K562 (cell line): ENCODE measurements around the gene RREB1. TPM values are rescaled to one million over a fixed set of nuclear protein-coding genes. Genes with fewer than 3 reads are reported as not detected.
A peak's percentile ranks its signal among the peaks of the same experiment; 100 is the strongest.

Source experiments
- CC2D1A ChIP-seq: fragments of 450-650 bp; IDR thresholded peaks from 2 replicates; pipeline ENCODE4 v1.6.1; 2017; ENCODE audit warnings: mild to moderate bottlenecking
- CXXC5 ChIP-seq: fragments of 250-450 bp; sonication (Bioruptor Pico); IDR thresholded peaks from 2 replicates; pipeline ENCODE4 v1.8.0; 2022; ENCODE audit warnings: inconsistent platforms, mild to moderate bottlenecking, moderate library complexity
- ELF1 ChIP-seq: fragments of 200-800 bp; sonication (Bioruptor generic); IDR thresholded peaks from 2 replicates; pipeline ENCODE4 v1.6.1; 2016; ENCODE audit warnings: missing genetic modification characterization, missing compliant biosample characterization
- ELF4 ChIP-seq: fragments of 450-650 bp; formaldehyde crosslinking; IDR thresholded peaks from 2 replicates; pipeline ENCODE4 v1.4.0; 2022; ENCODE audit warnings: missing genetic modification characterization
- MEF2D ChIP-seq: conservative IDR thresholded peaks from 2 replicates; pipeline ENCODE4 v1.6.1; 2016; ENCODE audit warnings: low read depth, missing genetic modification characterization, missing compliant biosample characterization
- MYNN ChIP-seq, 2 experiments: sonication (generic); formaldehyde crosslinking in 1 of 2; IDR thresholded peaks; 2 replicates each; pipeline versions ENCODE4 v1.5.0 to v1.6.1; 2016 to 2020; ENCODE audit warnings: antibody characterized with exemption in 1 of 2, missing genetic modification reagents in 1 of 2
- PHF20 ChIP-seq: fragments of 450-650 bp; IDR thresholded peaks from 2 replicates; pipeline ENCODE4 v1.6.1; 2018; ENCODE audit not compliant: partially characterized antibody
- POLR2B ChIP-seq: fragments of 450-650 bp; IDR thresholded peaks from 2 replicates; pipeline ENCODE4 v1.6.1; 2018; ENCODE audit warnings: low read depth; ENCODE audit not compliant: partially characterized antibody
- RFX5 ChIP-seq: IDR thresholded peaks from 2 replicates; pipeline ENCODE4 v1.6.1; 2011; ENCODE audit warnings: low read depth, mild to moderate bottlenecking, improper control_type of control experiment, low read length
- SMARCC2 ChIP-seq: fragments of 450-650 bp; IDR thresholded peaks from 2 replicates; pipeline ENCODE4 v1.6.1; 2017; ENCODE audit warnings: antibody characterized with exemption, moderate library complexity, mild to moderate bottlenecking, low read depth
- XRCC5 ChIP-seq: fragments of 200-400 bp; formaldehyde crosslinking; IDR thresholded peaks from 2 replicates; pipeline ENCODE4 v1.6.1; 2017; ENCODE audit warnings: low read depth, mild to moderate bottlenecking, low read length
- ZFX ChIP-seq: sonication (generic); formaldehyde crosslinking; IDR thresholded peaks from 2 replicates; pipeline ENCODE4 v1.8.0; 2022; ENCODE audit warnings: mild to moderate bottlenecking, missing genetic modification reagents, moderate library complexity
- ZKSCAN8 ChIP-seq: fragments of 200-800 bp; sonication (Bioruptor generic); IDR thresholded peaks from 2 replicates; pipeline ENCODE4 v1.6.1; 2016; ENCODE audit warnings: missing genetic modification characterization, missing compliant biosample characterization
- polyA plus RNA-seq, 8 experiments: library from polyadenylated mRNA; depleted of rRNA in 4 of 8; stranded (reverse) in 5 of 8; unstranded in 3 of 8; fragments of >200 nt; fragmentation: Nextera tagmentation in 2 of 8; fragmentation: Illumina TruSeq in 1 of 8; extraction: Ambion mirVana in 2 of 8; extraction: Trizol in 1 of 8; gene quantifications; 2 replicates each; pipeline versions ENCODE4 v1.2.1 to v1.2.3, GENCODE V29; 2011 to 2014; ENCODE audit warnings: inconsistent platforms in 1 of 8, missing spikeins in 1 of 8
- total RNA-seq, 7 experiments: library from RNA; depleted of rRNA in 6 of 7; stranded (reverse); fragments of >200 nt in 6 of 7; fragmentation: Illumina TruSeq in 2 of 7; extraction: Trizol in 2 of 7; gene quantifications; 2 replicates each; pipeline versions ENCODE4 v1.2.1 to v1.2.3, GENCODE V29; 2011 to 2021; ENCODE audit warnings: low replicate concordance in 1 of 7
- TF ChIP-seq, protein P1 (sequence below): sonication (generic); formaldehyde crosslinking; IDR thresholded peaks from 2 replicates; pipeline ENCODE4 v1.8.1; 2022; ENCODE audit warnings: missing genetic modification reagents
- TF ChIP-seq, protein P2 (sequence below): fragments of 450-650 bp; conservative IDR thresholded peaks from 2 replicates; pipeline ENCODE4 v1.6.1; 2016; ENCODE audit warnings: missing genetic modification characterization, low read depth, mild to moderate bottlenecking, missing compliant biosample characterization, moderate library complexity
- TF ChIP-seq, protein P3 (sequence below): fragments of 450-650 bp; IDR thresholded peaks from 2 replicates; pipeline ENCODE4 v1.6.1; 2014; ENCODE audit warnings: low read depth, mild to moderate bottlenecking, moderate library complexity, borderline replicate concordance
- TF ChIP-seq, protein P4 (sequence below), 2 experiments: fragments of 450-650 bp; IDR thresholded peaks; 2 replicates each; pipeline ENCODE4 v1.6.1; 2018; ENCODE audit warnings: mild to moderate bottlenecking in 2 of 2, low read depth in 1 of 2; ENCODE audit not compliant: partially characterized antibody in 2 of 2
- TF ChIP-seq, protein P5 (sequence below): conservative IDR thresholded peaks from 2 replicates; pipeline ENCODE4 v1.6.1; 2011; ENCODE audit warnings: low read depth, mild to moderate bottlenecking, low read length; ENCODE audit not compliant: control insufficient read depth

The RREB1 gene
- total and polyA plus RNA-seq, 9 of the 15 experiments (the other 6 are each of a cell fraction or from before 2014, with no cell fraction given) = 3.3 to 64.2 (median 19.3) TPM

DNA sequence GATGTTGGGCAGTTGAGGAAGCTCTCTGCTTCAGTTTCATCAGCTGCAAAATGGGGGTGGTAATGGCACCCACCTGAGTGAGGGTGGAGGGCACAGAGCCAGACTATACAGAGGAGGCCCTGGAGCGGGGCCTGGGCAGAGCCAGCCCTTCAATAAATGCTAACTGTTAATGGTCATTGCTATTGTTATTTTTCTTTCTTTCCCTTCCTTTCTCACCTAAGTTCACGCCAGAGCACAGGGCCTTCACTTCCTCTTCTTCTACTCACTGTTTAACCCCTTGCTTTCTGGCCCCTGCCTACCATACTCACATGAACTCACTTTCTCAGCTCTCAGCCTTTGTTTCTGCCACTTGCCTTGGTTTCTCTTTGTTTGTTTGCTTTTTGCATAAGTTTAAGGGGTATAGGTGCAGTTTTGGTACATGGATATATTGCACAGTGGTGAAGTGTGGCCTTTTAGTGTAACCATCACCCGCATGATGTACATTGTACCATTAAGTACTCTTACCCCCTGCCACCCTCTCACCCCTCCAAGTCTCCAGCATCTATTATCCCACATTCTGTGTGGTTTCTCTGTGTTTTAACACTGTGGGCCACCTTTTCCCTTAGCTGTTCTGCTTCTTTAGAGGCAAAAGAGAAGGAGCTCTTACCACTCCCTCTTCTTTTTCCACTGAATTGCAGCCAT, 7.5 kb upstream of the RREB1 start (continued):
- TF ChIP-seq, protein P1, sequence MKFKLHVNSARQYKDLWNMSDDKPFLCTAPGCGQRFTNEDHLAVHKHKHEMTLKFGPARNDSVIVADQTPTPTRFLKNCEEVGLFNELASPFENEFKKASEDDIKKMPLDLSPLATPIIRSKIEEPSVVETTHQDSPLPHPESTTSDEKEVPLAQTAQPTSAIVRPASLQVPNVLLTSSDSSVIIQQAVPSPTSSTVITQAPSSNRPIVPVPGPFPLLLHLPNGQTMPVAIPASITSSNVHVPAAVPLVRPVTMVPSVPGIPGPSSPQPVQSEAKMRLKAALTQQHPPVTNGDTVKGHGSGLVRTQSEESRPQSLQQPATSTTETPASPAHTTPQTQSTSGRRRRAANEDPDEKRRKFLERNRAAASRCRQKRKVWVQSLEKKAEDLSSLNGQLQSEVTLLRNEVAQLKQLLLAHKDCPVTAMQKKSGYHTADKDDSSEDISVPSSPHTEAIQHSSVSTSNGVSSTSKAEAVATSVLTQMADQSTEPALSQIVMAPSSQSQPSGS = no peak
- TF ChIP-seq RFX5 (no peak), ZKSCAN8 (CRISPR knock-in tag) (no peak), ZFX (CRISPR knock-in tag) (peak; percentile 33; the same call in 1 of the 2 replicates), XRCC5 (no peak), ELF4 (no peak), CC2D1A (no peak), CXXC5 (0 out of 2 replicates have a peak, but pooled peaks have one; percentile 27), ELF1 (0 out of 2 replicates have a peak, but pooled peaks have one; percentile 16), PHF20 (no peak), SMARCC2 (no peak), MEF2D (tag) (peak; percentile 25; the same call in 1 of the 2 replicates), POLR2B (no peak), MYNN (IDR thresholded peaks at IDR 0.05) (no peak), MYNN (CRISPR knock-in tag; IDR thresholded peaks at IDR 0.05) (no peak)
- TF ChIP-seq, protein P2, sequence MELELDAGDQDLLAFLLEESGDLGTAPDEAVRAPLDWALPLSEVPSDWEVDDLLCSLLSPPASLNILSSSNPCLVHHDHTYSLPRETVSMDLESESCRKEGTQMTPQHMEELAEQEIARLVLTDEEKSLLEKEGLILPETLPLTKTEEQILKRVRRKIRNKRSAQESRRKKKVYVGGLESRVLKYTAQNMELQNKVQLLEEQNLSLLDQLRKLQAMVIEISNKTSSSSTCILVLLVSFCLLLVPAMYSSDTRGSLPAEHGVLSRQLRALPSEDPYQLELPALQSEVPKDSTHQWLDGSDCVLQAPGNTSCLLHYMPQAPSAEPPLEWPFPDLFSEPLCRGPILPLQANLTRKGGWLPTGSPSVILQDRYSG (tag) = no peak
- TF ChIP-seq, protein P3, sequence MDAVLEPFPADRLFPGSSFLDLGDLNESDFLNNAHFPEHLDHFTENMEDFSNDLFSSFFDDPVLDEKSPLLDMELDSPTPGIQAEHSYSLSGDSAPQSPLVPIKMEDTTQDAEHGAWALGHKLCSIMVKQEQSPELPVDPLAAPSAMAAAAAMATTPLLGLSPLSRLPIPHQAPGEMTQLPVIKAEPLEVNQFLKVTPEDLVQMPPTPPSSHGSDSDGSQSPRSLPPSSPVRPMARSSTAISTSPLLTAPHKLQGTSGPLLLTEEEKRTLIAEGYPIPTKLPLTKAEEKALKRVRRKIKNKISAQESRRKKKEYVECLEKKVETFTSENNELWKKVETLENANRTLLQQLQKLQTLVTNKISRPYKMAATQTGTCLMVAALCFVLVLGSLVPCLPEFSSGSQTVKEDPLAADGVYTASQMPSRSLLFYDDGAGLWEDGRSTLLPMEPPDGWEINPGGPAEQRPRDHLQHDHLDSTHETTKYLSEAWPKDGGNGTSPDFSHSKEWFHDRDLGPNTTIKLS = 0 out of 2 replicates have a peak, but pooled peaks have one; percentile 19
- TF ChIP-seq, protein P4, sequence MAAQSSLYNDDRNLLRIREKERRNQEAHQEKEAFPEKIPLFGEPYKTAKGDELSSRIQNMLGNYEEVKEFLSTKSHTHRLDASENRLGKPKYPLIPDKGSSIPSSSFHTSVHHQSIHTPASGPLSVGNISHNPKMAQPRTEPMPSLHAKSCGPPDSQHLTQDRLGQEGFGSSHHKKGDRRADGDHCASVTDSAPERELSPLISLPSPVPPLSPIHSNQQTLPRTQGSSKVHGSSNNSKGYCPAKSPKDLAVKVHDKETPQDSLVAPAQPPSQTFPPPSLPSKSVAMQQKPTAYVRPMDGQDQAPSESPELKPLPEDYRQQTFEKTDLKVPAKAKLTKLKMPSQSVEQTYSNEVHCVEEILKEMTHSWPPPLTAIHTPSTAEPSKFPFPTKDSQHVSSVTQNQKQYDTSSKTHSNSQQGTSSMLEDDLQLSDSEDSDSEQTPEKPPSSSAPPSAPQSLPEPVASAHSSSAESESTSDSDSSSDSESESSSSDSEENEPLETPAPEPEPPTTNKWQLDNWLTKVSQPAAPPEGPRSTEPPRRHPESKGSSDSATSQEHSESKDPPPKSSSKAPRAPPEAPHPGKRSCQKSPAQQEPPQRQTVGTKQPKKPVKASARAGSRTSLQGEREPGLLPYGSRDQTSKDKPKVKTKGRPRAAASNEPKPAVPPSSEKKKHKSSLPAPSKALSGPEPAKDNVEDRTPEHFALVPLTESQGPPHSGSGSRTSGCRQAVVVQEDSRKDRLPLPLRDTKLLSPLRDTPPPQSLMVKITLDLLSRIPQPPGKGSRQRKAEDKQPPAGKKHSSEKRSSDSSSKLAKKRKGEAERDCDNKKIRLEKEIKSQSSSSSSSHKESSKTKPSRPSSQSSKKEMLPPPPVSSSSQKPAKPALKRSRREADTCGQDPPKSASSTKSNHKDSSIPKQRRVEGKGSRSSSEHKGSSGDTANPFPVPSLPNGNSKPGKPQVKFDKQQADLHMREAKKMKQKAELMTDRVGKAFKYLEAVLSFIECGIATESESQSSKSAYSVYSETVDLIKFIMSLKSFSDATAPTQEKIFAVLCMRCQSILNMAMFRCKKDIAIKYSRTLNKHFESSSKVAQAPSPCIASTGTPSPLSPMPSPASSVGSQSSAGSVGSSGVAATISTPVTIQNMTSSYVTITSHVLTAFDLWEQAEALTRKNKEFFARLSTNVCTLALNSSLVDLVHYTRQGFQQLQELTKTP (IDR thresholded peaks at IDR 0.05; ENCODE audit: low read depth in 1 of 2, partially characterized antibody in 2 of 2) = peak in 1 of 2 experiments; percentile 26
- TF ChIP-seq, protein P5, sequence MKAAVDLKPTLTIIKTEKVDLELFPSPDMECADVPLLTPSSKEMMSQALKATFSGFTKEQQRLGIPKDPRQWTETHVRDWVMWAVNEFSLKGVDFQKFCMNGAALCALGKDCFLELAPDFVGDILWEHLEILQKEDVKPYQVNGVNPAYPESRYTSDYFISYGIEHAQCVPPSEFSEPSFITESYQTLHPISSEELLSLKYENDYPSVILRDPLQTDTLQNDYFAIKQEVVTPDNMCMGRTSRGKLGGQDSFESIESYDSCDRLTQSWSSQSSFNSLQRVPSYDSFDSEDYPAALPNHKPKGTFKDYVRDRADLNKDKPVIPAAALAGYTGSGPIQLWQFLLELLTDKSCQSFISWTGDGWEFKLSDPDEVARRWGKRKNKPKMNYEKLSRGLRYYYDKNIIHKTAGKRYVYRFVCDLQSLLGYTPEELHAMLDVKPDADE = no peak
